Stimulated activated CD8-positive, alpha-beta memory T cell treated with anti-CD3 and anti-CD28 coated beads, Interleukin-7, amount 100 ng/mL, for 48 hours (primary cell): Measurements from ENCODE around the gene IGFL1.
"Not testable (repeated sequence)": the region's sequence is repeated elsewhere in the genome, so short reads cannot be mapped to it uniquely, and the experiment has no call there.

Experiments
- DNase-seq, 2 donors: peaks; one replicate each; pipeline ENCODE4 v3.0.0-alpha.2; 2020; ENCODE audit warnings: low read depth in 1 of 2; ENCODE audit errors: extremely low read depth in 1 of 2

Gene IGFL1

DNA sequence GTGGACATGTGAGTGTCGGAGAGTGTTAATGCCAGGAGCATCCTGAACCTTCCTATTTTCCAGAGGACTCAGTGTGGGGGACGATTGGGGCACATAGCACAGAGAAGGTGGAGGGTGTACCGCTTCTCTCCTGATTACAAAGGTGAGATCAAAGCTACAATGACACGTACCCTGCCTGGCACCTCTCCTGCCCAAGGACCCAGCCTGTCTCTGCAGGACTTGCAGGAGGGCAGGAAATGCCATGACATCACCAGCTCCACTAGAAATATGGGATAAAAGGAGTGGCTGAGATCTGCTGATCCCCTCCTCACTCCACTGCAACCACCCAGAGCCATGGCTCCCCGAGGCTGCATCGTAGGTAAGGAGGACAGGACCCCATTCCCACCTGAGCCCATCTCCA is at the start of gene IGFL1:
TSS of gene IGFL1 (plus strand) at position 301 of the 400 bp plus-strand sequence. CDS start at position 334, 33 bp downstream.
- no peak for DNase-seq

DNA sequence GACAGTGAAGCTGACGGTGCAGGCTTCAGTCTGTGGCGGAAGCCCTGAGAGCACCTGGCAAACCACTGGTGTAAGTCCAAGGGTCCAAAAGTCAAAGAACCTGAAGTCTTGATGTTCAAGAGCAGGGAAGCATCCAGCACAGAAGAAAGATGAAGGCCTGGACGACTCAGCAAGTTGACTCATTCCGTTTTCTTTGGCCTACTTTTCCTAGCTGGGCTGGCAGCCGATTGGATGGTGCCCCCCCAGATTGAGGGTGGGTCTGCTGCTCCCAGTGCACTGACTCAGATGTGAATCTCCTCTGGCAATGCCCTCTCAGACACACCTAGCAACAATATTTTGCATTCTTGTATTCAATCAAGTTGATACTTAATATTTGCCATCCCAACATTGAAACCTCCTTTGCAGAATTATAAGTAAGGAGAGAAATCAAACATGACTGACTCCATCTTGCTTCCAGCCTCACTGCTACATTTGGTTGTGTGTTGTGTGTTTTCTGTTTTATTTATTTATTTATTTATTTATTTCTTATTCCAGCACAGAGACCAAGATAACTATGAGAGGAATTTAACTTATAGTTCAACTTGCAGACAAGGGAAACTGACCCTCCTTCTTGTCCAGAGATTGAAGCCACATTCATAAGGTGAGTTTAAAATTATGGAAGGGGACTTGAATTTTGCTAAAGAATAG is 48.7 kb upstream of the IGFL1 start:
- no peak for DNase-seq

DNA sequence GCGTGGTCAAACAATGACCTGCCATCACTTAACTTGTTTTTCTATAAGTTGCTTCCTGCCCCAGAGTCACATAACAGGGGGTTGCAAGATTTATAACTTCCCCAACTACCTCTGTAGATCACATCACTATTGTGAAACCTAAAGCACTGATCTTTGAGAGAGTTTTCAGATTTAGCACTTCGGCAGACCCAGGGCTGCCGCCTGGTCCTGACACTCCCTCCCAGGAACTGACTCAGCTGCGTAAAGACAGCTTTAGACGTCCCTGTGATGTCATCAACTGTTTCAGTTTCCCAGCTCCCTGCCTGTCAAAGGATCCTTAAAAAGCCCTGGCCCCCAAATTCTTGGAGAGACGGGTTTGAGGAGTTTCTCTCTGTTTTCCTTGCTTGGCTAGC is 48.2 kb upstream of the IGFL1 start:
- DNase-seq: peak in 1 of 2 donors; percentile 15

DNA sequence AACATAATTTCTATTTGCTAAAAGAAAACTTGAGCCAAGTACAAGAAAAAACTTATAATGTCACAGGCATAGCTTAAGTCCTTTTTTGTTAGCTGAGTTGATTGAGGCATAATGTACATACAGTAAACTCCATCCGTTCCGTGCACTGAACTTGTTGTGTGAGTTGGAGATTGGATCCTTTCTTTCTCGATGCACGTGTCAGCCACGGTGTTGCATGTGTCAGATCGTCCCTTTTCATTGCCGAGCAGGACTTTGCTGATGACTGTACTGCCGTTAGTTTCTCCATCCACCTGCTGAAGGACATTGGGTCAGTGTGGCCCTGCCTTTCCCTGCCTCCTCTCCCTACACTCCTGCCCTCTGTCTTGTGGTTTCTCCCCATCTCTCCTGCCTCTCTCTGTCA is 47.1 kb upstream of the IGFL1 start:
- no peak for DNase-seq

DNA sequence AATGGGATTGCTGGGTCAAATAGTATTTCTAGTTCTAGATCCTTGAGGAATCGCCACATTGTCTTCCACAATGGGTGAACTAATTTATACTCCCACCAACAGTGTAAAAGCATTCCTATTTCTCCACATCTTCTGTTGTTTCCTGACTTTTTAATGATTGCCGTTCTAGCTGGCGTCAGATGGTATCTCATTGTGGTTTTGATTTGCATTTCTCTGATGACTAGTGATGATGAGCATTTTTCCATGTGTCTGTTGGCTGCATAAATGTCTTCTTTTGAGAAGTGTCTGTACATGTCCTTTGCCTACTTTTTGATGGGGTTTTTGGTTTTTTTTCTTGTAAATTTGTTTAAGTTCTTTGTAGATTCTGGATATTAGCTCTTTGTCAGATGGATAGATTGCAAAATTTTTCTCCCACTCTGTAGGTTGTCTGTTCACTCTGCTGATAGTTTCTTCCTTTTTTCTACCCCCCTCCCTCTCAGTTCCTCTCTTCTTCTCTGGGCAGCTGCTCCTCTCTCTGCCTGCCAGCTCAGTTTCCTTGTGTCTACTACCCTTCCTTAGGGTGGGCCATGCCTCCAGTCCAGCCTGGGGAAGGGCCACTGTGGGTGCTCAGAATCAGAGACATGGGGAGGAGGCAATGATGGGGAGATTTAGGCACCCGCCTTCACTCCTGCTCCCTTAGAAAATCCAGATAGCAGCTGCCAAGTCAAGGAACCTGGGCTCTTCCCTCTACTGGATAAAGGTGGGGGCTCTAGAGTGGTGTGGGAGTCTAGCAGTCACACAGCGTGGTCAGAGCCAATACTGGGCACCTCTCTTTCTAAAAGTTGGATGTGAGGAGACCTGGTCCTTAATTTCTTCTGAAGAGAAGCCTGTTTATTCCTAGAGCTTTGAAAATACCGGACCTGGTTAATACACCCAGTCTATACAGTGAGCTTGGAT is 44.5 kb upstream of the IGFL1 start:
- DNase-seq: not testable (repeated sequence)

DNA sequence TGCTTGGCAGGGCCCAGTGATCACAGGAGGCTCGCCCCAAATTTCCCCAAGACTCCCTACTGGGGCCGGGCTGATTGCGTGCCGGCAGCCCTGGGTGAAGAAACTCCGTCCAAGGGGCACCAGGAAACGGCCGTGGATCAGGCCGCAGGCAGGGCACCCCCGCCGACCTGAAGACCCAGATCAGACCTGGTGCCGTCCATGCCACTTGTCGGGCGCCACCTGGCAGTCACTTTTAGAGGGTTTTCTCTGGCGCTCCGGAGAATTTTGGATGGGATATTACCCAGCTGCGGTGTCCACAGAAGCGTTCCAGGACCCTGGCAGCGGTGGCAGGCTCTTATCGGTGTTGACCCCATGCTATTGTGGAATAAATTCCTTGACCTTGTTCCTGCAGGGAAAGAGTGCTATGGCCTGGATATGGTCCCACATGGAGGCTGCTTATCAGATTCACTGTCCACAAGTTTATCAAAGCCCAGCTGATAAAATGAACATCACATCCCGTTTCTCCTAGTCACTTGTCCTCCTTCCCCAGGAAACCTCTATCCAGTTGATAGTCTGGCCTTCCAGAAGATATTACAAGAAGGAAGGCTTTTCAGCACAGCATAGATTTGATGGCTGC is 43.3 kb upstream of the IGFL1 start:
- DNase-seq: no peak

DNA sequence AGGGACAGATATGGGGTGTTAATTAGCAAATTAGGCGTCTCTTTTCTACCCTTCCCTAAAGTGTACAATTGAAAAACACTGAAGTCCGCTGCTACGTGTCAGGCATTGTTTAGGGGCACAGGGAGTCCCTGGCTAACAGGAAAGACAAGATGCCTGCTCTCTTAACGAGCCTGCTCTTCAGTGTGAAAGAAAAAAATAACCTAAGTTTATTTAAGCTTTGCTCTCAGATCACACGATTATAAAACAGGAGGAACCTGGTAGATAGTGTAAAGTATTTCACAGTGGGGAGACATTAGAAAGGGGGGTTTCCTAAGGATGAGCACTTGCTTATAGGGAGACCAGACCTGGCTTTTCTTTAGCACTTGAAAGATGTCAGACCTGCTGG is 42.8 kb upstream of the IGFL1 start:
- no peak for DNase-seq

DNA sequence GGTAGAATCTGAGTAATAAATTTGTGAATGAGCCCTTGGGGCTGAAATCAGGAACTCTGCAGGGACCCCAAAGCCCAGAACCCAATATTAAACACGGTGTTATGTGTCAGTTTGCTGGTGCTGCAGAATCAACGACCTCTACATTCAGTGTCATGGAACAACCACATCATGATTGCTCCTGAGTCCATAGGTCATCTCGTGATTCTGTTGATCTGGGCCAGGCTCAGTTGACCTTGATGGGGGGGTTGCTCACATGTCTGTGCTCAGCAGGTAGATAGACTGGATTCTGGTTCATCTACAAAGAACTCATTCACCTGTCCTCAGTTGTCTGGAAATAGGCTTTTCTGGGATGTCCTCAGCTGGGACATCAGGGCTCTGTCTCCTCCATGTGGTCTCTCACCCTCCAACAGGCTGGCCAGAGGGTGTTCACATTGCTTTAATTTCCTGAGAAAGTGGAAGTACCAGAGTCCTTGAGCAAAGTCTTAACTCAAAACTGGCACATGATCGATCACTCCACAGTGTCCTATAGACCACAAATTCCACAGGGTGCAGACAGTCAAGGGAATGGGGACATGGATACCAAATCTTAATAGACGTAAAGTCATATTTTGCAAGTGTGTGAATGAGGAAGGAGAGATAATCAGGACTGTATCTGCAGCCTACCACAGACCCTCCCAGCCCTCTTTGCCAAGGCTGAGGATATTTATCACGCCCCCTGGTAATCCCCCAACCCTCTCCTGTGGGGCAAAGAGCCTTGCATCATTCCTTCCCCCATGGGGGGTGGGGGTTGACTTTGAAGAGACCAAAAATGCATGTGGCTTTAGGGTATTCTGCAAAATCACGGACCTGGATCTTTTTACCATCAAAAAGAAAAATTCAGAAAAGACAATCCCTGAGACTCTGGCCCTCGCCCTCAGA is 39.3 kb upstream of the IGFL1 start:
- DNase-seq: no peak

DNA sequence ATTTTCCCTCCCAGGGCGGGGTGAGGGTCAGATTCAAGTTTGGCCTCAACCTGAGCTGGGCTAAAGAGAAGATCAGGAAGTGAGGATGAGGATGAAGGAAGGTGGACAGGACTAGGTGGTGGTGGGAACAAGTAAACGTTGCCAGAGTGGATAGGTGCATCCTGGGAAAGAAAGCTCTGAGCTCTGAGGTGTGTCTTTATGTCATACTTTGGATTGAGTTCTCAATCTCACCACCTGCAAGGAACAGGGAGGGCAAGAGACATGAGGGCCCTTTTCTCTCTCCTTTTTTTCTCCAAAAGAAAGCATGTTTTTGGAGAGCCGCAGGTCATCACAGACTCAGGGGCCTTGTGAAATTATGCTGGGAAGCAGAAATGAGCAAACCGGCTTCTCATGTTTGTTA is 38.2 kb upstream of the IGFL1 start:
- no peak for DNase-seq

DNA sequence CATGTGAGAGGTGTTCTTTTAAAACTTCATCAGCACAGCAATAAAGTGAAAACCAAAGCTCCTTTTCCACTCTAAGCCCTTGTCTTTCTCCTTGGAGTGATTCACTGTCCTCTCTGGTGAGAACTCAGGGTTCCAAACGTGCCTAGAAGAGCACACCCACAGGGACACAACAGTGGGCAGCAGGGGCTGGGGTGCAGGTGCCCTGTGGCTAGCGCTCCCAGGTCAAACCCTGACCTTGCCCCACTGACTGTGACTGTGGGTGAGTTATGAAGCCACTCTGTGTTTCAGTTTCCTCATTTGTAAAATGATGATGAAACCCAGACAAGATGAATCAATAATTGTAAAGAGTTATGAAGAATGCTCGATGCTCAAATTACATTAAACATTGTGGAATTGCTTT is 37.6 kb upstream of the IGFL1 start:
- no peak for DNase-seq

DNA sequence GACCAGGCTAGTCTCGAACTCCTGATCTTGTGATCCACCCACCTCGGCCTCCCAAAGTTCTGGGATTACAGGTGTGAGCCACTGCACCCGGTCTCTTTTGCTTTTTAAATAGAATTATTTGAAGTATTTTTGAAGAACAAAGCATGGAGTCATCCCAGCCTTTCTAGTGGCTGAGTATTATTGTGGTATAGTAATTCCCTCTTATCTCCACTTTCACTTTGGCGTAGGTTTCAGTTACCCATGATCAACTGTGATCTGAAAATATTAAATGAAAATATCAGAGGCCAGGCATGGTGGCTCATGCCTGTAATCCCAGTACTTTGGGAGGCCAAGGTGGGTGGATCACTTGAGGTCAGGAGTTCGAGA is 36.9 kb upstream of the IGFL1 start:
- DNase-seq: not testable (repeated sequence)

DNA sequence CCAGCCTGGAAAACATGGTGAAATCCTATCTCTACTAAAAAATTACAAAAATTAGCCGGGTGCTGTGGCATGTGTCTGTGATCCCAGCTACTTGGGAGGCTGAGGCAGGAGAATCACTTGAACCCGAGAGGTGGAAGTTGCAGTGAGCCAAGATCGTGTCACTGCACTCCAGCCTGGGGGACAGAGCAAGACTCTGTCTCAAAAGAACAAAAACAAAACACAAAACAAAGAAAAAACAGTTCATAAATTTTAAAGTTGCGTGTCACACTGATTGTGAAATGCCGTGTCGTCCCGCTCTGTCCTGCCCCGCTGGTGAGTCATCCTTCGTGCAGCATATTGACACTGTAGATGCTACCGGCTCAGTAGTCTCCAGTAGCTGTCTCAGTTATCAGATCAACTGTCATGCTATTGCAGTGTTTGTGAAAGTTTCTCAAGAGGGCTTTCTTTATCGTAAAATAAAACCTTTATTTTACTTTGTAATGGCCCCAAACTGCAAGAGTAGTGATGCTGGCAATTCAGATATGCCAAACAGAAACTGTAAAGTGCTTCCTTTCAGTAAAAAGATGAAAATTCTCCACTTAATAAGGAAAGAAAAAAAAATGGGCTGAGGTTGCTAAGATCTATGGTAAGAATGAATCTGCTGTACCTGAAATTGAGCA is 36.4 kb upstream of the IGFL1 start:
- peak in 1 of 2 donors; percentile 31 for DNase-seq

DNA sequence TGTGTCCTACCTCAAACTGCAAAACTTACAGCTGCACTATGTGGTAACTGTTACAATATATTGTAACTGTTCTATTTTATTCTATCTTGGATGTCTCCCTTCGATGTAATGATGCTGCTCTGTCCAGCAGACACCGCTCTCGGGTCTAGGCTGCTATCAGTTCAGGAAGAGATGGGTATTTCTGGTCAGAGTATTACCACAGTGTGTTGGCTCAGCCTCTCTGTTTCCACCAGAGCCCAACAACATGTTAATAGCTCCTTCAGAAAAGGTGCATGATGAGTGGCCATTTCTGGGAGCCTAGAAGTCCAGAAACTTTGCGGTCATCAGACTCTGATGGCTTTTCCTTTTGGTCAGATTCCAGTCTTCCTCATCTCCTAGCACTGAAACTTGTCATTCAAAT is 35.9 kb upstream of the IGFL1 start:
- no peak for DNase-seq

DNA sequence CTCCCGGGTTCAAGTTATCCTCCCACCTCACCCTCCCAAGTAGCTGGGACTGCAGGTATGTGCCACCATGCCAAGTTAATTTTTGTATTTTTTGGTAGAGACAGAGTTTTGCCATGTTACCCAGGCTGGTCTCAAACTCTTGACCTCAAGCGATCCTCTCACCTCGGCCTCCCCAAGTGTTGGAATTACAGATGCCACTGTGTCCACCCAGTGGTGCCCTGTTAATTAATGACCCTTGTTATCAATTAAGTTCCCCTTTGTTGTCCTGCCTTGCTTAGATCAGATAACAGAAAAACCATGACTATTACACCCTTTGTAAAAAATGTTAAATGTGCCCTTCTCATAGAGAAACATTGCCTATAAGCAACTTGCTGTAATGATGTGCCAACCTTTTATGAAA is 34.4 kb upstream of the IGFL1 start:
- DNase-seq: no peak

DNA sequence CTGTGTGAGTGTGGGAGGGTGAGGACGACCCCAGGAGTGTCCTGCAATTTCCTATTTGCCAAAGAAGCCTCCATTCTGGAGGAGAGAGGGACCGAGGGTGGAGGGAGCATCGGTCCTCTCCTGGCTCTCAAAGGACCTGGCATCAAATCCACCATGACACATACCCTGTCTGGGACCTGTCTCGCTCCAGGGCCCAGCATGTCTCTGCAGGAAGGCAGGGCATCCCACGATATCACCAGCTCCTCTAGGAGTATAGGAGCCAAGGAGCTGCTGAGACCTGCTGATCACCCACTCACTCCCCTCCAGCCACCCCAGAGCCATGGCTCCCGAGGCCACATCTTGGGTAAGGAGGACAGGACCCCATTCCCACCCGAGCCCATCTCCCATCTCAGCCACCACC is 33.6 kb upstream of the IGFL1 start:
- DNase-seq: not testable (repeated sequence)

DNA sequence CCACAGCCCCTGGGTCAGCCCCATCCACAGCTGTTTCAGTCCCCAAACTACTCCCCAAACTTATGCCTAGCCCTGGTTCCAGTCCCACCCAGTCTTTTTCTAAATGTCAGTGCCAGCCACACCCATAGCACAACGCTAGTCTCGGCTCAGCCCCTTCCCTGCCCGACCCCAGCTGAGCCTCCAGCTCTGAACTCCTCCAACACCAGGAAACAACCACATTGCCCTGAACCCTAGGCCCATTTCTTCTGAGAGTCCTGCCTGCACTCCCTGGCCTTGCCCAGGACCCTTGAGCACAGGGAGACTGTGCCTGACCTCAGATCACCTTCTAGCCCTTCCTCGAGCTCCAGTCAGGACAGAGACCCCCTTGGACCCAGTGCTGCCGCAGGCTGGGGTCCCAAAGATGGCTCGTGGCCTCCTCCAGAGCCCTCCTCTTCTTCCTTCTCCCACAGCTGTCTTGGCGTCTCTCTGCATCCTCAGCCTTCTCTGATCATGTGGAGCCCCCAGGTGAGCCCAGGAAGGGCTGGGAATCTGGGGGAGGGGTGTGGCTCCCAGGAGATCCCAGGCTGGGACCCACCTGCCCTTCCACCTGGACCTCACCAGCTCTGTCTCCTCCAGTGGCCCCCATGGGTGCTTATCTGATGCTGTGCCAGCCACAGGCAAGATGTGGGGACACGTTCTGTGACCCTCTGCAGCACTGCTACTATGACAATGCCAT is 33.0 kb upstream of the IGFL1 start:
- DNase-seq: no peak

DNA sequence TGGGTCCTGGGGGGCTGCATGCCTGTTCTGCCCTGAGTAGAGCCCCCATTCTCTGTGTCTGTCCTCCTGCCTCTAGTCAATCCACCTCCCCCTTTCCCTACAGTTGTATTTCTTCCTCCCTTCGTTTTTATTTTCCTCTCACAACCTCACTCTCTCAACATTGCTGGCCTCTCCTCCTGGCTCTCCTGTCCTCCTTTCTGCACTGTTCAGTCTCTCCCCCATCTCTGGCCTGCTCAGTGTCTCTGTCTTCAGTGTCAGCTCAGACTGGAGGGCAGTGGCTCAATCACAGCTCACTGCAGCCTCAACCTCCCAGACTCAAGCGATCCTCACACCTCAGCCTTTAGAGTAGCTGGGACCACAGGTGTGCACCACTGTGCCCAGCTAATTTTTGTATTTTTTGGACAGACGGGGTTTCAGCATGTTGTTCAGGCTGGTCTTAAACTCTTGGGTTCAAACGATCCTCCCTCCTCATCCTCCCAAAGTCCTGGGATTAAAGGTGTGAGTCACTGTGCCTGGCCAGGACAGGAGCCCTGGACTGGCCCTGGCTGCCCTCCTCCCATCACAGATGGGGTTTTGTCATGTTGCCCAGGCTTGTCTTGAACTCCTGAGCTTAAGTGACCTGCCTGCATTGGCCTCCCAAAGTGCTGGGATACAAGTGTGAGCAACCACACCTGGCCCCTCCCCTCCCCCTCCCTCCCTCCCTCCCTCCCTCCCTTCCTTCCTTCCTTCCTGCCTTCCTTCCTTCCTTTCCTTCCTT is 32.0 kb upstream of the IGFL1 start:
- no peak for DNase-seq

DNA sequence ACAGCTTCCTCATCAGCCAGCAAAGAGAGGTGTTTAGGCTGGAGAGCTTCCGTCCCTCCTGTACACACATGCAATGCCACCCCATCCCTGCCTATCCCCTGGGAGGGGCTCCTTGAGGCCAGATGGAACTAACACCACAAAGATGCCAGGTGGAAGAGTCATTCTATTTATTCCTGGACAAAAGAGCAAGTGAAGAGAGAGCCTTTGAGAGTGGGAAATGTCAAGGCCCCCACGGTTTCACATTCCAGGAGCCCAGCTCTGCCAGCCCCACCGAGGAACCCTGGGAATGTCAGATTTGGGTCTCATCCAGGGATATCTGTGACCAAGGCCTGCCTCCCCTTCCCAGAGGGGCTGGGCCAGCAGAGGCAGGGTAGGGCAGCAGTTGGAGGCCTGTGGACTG is 30.8 kb upstream of the IGFL1 start:
- DNase-seq: no peak
